IMR-90 (cell line): ENCODE measurements around the gene ARHGAP5. TPM values are rescaled to one million over a fixed set of nuclear protein-coding genes. Genes with fewer than 3 reads are reported as not detected.

Experiments
- ATAC-seq: fragments of 200-7000 bp; cut with Tn5 transposase; 2 replicates; pipeline ENCODE4 v1.9.1; 2020; ENCODE audit warnings: low read depth, mild to moderate bottlenecking, moderate library complexity
- BruUV-seq: library from RNA; stranded (reverse); fragments of 400-500 nt; replicated peaks from 2 replicates; lab custom pipeline; 2021; lab: Mats Ljungman, UMichigan
- CTCF ChIA-PET: fragments of 300-600 bp; formaldehyde crosslinking; extraction: SDS; loops from one replicate; lab custom pipeline; 2021; ENCODE audit warnings: antibody characterized with exemption; lab: Yijun Ruan, JAX
- POLR2A ChIA-PET: fragments of 300-600 bp; sonication (Branson Sonifier 250); formaldehyde crosslinking; loops from one replicate; lab custom pipeline; 2022; ENCODE audit warnings: antibody characterized with exemption; ENCODE audit not compliant: unreplicated experiment; lab: Charles Lee
- DNase-seq: peaks from one replicate; pipeline ENCODE4 v3.0.0; 2013
- H2AFZ ChIP-seq: replicated peaks from 2 replicates; pipeline ENCODE3; 2013; ENCODE audit warnings: low read length, mild to moderate bottlenecking; ENCODE audit not compliant: poor library complexity
- H2AK5ac ChIP-seq: 2 replicates; pipeline ENCODE4 v1.6.1; 2013; ENCODE audit warnings: low read depth, low read length, inconsistent platforms
- H2AK9ac ChIP-seq: replicated peaks from 2 replicates; pipeline ENCODE3; 2013; ENCODE audit warnings: mild to moderate bottlenecking, low read depth, low read length, moderate library complexity; ENCODE audit not compliant: poor library complexity
- H2BK120ac ChIP-seq: 2 replicates; pipeline ENCODE4 v1.6.1; 2013; ENCODE audit warnings: low read depth, low read length, inconsistent platforms
- H2BK15ac ChIP-seq: 3 replicates; pipeline ENCODE4 v1.6.1; 2013; ENCODE audit warnings: low read depth, low read length, inconsistent platforms
- H2BK20ac ChIP-seq: 2 replicates; pipeline ENCODE4 v1.6.1; 2013; ENCODE audit warnings: low read depth, mild to moderate bottlenecking, inconsistent platforms, low read length, moderate library complexity
- H2BK5ac ChIP-seq: 2 replicates; pipeline ENCODE4 v1.6.1; 2013; ENCODE audit warnings: mild to moderate bottlenecking, low read depth, low read length, inconsistent platforms; ENCODE audit not compliant: poor library complexity, severe bottlenecking
- H3K14ac ChIP-seq: replicated peaks from 2 replicates; pipeline ENCODE4 v1.6.1; 2013; ENCODE audit warnings: low read depth, low read length, inconsistent platforms
- H3K18ac ChIP-seq: 2 replicates; pipeline ENCODE4 v1.6.1; 2013; ENCODE audit warnings: low read depth, low read length, control low read depth
- H3K23ac ChIP-seq: 2 replicates; pipeline ENCODE4 v1.6.1; 2013; ENCODE audit warnings: low read depth, low read length, inconsistent platforms
- H3K27ac ChIP-seq: 2 replicates; pipeline ENCODE4 v1.5.1; 2013; ENCODE audit warnings: mild to moderate bottlenecking, control low read depth, low read length; ENCODE audit not compliant: insufficient read depth
- H3K27me3 ChIP-seq: 2 replicates; pipeline ENCODE4 v1.6.1; 2013; ENCODE audit warnings: low read length; ENCODE audit not compliant: control insufficient read depth, insufficient read depth
- H3K36me3 ChIP-seq: 2 replicates; pipeline ENCODE4 v1.6.1; 2013; ENCODE audit warnings: low read length, mixed read lengths; ENCODE audit not compliant: control insufficient read depth, insufficient read depth
- H3K4ac ChIP-seq: 2 replicates; pipeline ENCODE4 v1.6.1; 2013; ENCODE audit warnings: low read depth, low read length, inconsistent platforms
- H3K4me1 ChIP-seq: 2 replicates; pipeline ENCODE4 v1.6.1; 2013; ENCODE audit warnings: low read length, mixed read lengths; ENCODE audit not compliant: control insufficient read depth, insufficient read depth
- H3K4me2 ChIP-seq: 2 replicates; pipeline ENCODE4 v1.6.1; 2013; ENCODE audit warnings: low read depth, mild to moderate bottlenecking, control low read depth, low read length, moderate library complexity
- H3K4me3 ChIP-seq: 2 replicates; pipeline ENCODE4 v1.5.1; 2013; ENCODE audit warnings: low read depth, mild to moderate bottlenecking, control low read depth, low read length, moderate library complexity; ENCODE audit not compliant: insufficient read depth
- H3K56ac ChIP-seq: 2 replicates; pipeline ENCODE4 v1.6.1; 2013; ENCODE audit warnings: low read length, inconsistent platforms; ENCODE audit not compliant: insufficient read depth; ENCODE audit errors: extremely low read depth
- H3K79me1 ChIP-seq, 2 experiments: 2 replicates each; pipeline ENCODE4 v1.6.1; 2013; ENCODE audit warnings: low read length in 2 of 2, inconsistent platforms in 1 of 2, low read depth in 1 of 2
- H3K9ac ChIP-seq: 2 replicates; pipeline ENCODE4 v1.6.1; 2013; ENCODE audit warnings: low read depth, low read length, control low read depth
- H3K9me1 ChIP-seq: 2 replicates; pipeline ENCODE4 v1.6.1; 2013; ENCODE audit warnings: low read length, inconsistent platforms; ENCODE audit not compliant: insufficient read depth
- H3K9me3 ChIP-seq: 2 replicates; pipeline ENCODE4 v1.6.1; 2013; ENCODE audit warnings: low read length; ENCODE audit not compliant: control insufficient read depth, insufficient read depth
- H4K20me1 ChIP-seq: 2 replicates; pipeline ENCODE4 v1.6.1; 2013; ENCODE audit warnings: low read length, inconsistent platforms; ENCODE audit not compliant: insufficient read depth
- H4K5ac ChIP-seq: 2 replicates; pipeline ENCODE4 v1.6.1; 2013; ENCODE audit warnings: mild to moderate bottlenecking, low read depth, low read length, control low read depth
- H4K8ac ChIP-seq, 2 experiments: 2 replicates each; pipeline ENCODE4 v1.6.1; 2013; ENCODE audit warnings: low read depth in 2 of 2, low read length in 2 of 2, control low read depth in 1 of 2, inconsistent platforms in 1 of 2
- H4K91ac ChIP-seq: 2 replicates; pipeline ENCODE4 v1.6.1; 2013; ENCODE audit warnings: low read depth, low read length, inconsistent platforms; ENCODE audit not compliant: insufficient read depth
- BHLHE40 ChIP-seq: fragments of 150-350 bp; IDR thresholded peaks from 2 replicates; pipeline ENCODE4 v1.6.1; 2016; ENCODE audit warnings: mild to moderate bottlenecking, low read depth, low read length
- CEBPB ChIP-seq: IDR thresholded peaks from 2 replicates; pipeline ENCODE4 v1.6.1; 2012; ENCODE audit warnings: low read depth, low read length, improper control_type of control experiment
- FOS ChIP-seq: fragments of 150-350 bp; IDR thresholded peaks from 2 replicates; pipeline ENCODE4 v1.6.1; 2016; ENCODE audit warnings: low read depth, low read length
- RAD21 ChIP-seq: IDR thresholded peaks from 2 replicates; pipeline ENCODE4 v1.6.1; 2012; ENCODE audit warnings: low read length, improper control_type of control experiment
- RCOR1 ChIP-seq: IDR thresholded peaks from 2 replicates; pipeline ENCODE4 v1.6.1; 2012; ENCODE audit warnings: mild to moderate bottlenecking, low read length, improper control_type of control experiment; ENCODE audit not compliant: insufficient replicate concordance
- RFX5 ChIP-seq: IDR thresholded peaks from 2 replicates; pipeline ENCODE4 v1.8.0; 2012; ENCODE audit warnings: low read depth, mild to moderate bottlenecking, low read length, moderate library complexity
- WGBS, 2 experiments: methylation state at CpG; one replicate each; pipeline versions ENCODE4 v1.1.5 to v1.1.7; 2013; ENCODE audit warnings: missing lambda C conversion rate in 2 of 2; ENCODE audit not compliant: insufficient read length in 1 of 2; ENCODE audit errors: extremely low coverage in 2 of 2; 5-methylcytosine and 5-hydroxymethylcytosine counted together
- dilution Hi-C: fragments of 300-500 bp; cut with HindIII; formaldehyde crosslinking; loops from one replicate; pipeline ENCODE4 v1.14.3; 2018; ENCODE audit warnings: low sequenced_read_pairs; ENCODE audit not compliant: unreplicated experiment
- in situ Hi-C: fragments of 300-500 bp; cut with MboI; formaldehyde crosslinking; loops from 3 replicates; pipeline ENCODE4 v1.14.3; 2019; ENCODE audit warnings: low sequenced_read_pairs, inconsistent platforms, mixed read lengths
- intact Hi-C: fragments of 100-400 bp; cut with micrococcal nuclease; formaldehyde crosslinking; loops from 2 replicates; pipeline ENCODE4 v1.10.0; 2022
- polyA plus RNA-seq, 3 experiments: library from polyadenylated mRNA; depleted of rRNA; stranded (reverse); fragments of >200 nt; gene quantifications; 2 replicates each; pipeline ENCODE4 v1.2.3, GENCODE V29; 2012; ENCODE audit warnings: low replicate concordance in 1 of 3
- total RNA-seq: library from RNA; depleted of rRNA; stranded (reverse); fragments of >200 nt; gene quantifications from 2 replicates; pipeline ENCODE4 v1.2.3, GENCODE V29; 2012

ARHGAP5 gene
- total and polyA plus RNA-seq, 2 of the 4 experiments (the other 2 are of a cell fraction) = 7.4 to 45.3 TPM

DNA sequence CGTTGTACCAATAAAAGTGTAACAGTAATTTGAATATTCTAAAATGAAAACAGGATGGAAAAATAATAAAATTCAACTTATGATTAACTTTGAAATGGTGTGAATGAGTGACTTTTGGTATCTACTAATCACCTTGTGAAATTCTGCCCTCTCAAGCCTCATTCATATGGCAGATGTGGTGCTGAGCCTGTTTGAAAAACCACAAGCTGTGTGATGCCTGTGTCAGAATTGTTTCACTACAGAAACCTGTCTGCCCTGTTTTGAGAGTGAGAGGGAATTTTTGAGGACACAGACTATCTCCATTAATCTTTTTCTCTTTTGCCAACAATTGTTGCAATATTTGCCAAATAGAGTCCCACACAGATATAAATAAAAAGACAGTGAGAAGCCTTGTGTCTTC lies 120.8 kb downstream of the ARHGAP5 start:
- H2AFZ ChIP-seq = no peak overlapping the region
- H3K4me2 ChIP-seq = no peak overlapping the region
- no peaks in the 10 kb centered on the region for H3K36me3 ChIP-seq
- CTCF ChIA-PET = no interaction called here
- no peak overlapping the region for H4K8ac ChIP-seq
- no peak overlapping the region for H3K56ac ChIP-seq
- H2AK9ac ChIP-seq = no peak overlapping the region
- no peaks in the 10 kb centered on the region; the same call in 1 of the 2 replicates for H4K20me1 ChIP-seq
- H3K27me3 ChIP-seq = no peaks in the 10 kb centered on the region
- H3K4ac ChIP-seq = no peak overlapping the region
- no peaks in the 10 kb centered on the region for H3K79me1 ChIP-seq
- no peak overlapping the region for H2BK20ac ChIP-seq
- no peak overlapping the region for H2BK15ac ChIP-seq
- POLR2A ChIA-PET = no interaction called here
- H4K5ac ChIP-seq = no peak overlapping the region
- H3K9me3 ChIP-seq = no peaks in the 10 kb centered on the region
- no peak overlapping the region for H3K18ac ChIP-seq
- H3K9me1 ChIP-seq = peaks cover 6% of the 10 kb centered on the region; the same call in 1 of the 2 replicates
- no peak overlapping the region for H3K27ac ChIP-seq
- H3K14ac ChIP-seq = no peak overlapping the region
- dilution Hi-C loops = no loop called here
- no peaks in the 10 kb centered on the region for H3K4me1 ChIP-seq
- no peak overlapping the region for H4K91ac ChIP-seq
- H2BK5ac ChIP-seq = no peak overlapping the region
- no peak overlapping the region for H2BK120ac ChIP-seq
- no peak overlapping the region for H3K9ac ChIP-seq
- H3K23ac ChIP-seq = no peak overlapping the region
- no peak overlapping the region for H3K4me3 ChIP-seq
- no peak overlapping the region for H2AK5ac ChIP-seq
- no peak for TF ChIP-seq RCOR1
- TF ChIP-seq FOS = no peak
- no peak for TF ChIP-seq CEBPB
- no peak for TF ChIP-seq RFX5
- no peak for TF ChIP-seq RAD21
- no peak for TF ChIP-seq BHLHE40
- BruUV-seq = no TSS peak
- no CpG with 5 or more reads among the region's 1 CpG for WGBS, 2 experiments
- ATAC-seq (no peak), DNase-seq (no peak)
- in situ Hi-C loops = no loop called here
- intact Hi-C loops = no loop called here
